Effector memory CD8-positive, alpha-beta T cell (primary cell): ENCODE measurements around the gene RETREG3.
"Not testable (repeated sequence)": the region's sequence is repeated elsewhere in the genome, so short reads cannot be mapped to it uniquely, and the experiment has no call there.

Experiments used
- ATAC-seq: fragments of 150-1000 bp; cut with Tn5 transposase; replicated peaks from 2 replicates; pipeline ENCODE4 v1.10.0; 2021; ENCODE audit warnings: mild to moderate bottlenecking, moderate library complexity
- DNase-seq, 3 experiments: peaks; one replicate each; pipeline ENCODE4 v3.0.0; 2021
- H3K27ac Mint-ChIP-seq, 2 donors: one replicate each; pipeline ENCODE4 v1.8.0; 2022; ENCODE audit warnings: mild to moderate bottlenecking in 2 of 2, mixed read lengths in 2 of 2, moderate library complexity in 2 of 2
- H3K27me3 Mint-ChIP-seq, 2 donors: one replicate each; pipeline ENCODE4 v1.8.0; 2022; ENCODE audit warnings: mixed read lengths in 2 of 2
- H3K36me3 Mint-ChIP-seq: one replicate; pipeline ENCODE4 v1.8.0; 2022; ENCODE audit warnings: mild to moderate bottlenecking, moderate library complexity, mixed read lengths; ENCODE audit not compliant: insufficient read depth
- H3K4me1 Mint-ChIP-seq, 2 donors: one replicate each; pipeline ENCODE4 v1.8.0; 2022; ENCODE audit warnings: low read depth in 2 of 2, mixed read lengths in 2 of 2
- H3K4me3 Mint-ChIP-seq, 2 donors: one replicate each; pipeline ENCODE4 v1.8.0; 2022; ENCODE audit warnings: mild to moderate bottlenecking in 2 of 2, mixed read lengths in 2 of 2, moderate library complexity in 2 of 2
- H3K9me3 Mint-ChIP-seq, 2 donors: one replicate each; pipeline ENCODE4 v1.8.0; 2022; ENCODE audit warnings: mixed read lengths in 2 of 2

The RETREG3 gene

GRCh38 chr17:42545755-42546505 is 63.2 kb downstream of the RETREG3 start:
- not testable (repeated sequence) for ATAC-seq, H3K36me3 Mint-ChIP-seq, H3K9me3 Mint-ChIP-seq, DNase-seq, H3K27ac Mint-ChIP-seq, H3K4me3 Mint-ChIP-seq, H3K27me3 Mint-ChIP-seq
- peaks cover 13 to 19% of the 10 kb centered on the region in 2 donors for H3K4me1 Mint-ChIP-seq

GRCh38 chr17:42544874-42545283 is 64.3 kb downstream of the RETREG3 start:
- Mint-ChIP-seq H3K4me1 (peaks cover 16 to 20% of the 10 kb centered on the region in 2 donors), H3K9me3 (no peaks in the 10 kb centered on the region), H3K36me3 (peaks cover 5% of the 10 kb centered on the region), H3K27me3 (no peaks in the 10 kb centered on the region), H3K4me3 (no peak overlapping the region), H3K27ac (no peak overlapping the region)
- DNase-seq (no peak), ATAC-seq (no peak)

GRCh38 chr17:42543190-42544079 is 65.7 kb downstream of the RETREG3 start:
- no peaks in the 10 kb centered on the region for H3K9me3 Mint-ChIP-seq
- peaks cover 14 to 16% of the 10 kb centered on the region in 2 donors for H3K4me1 Mint-ChIP-seq
- no peak overlapping the region for H3K27ac Mint-ChIP-seq
- no peaks in the 10 kb centered on the region for H3K27me3 Mint-ChIP-seq
- peaks cover 5% of the 10 kb centered on the region for H3K36me3 Mint-ChIP-seq
- no peak overlapping the region for H3K4me3 Mint-ChIP-seq
- DNase-seq (no peak), ATAC-seq (no peak)

GRCh38 chr17:42541041-42541833 is 67.9 kb downstream of the RETREG3 start:
- peak overlapping the region in 1 of 2 donors; percentile 30 for H3K4me3 Mint-ChIP-seq
- peak overlapping the region; percentile 39 to 62 for H3K27ac Mint-ChIP-seq
- no peaks in the 10 kb centered on the region for H3K27me3 Mint-ChIP-seq
- H3K36me3 Mint-ChIP-seq: peaks cover 6% of the 10 kb centered on the region
- H3K9me3 Mint-ChIP-seq: no peaks in the 10 kb centered on the region
- ATAC-seq: peak; percentile 21
- peaks cover 20% of the 10 kb centered on the region in 2 donors for H3K4me1 Mint-ChIP-seq
- DNase-seq: no peak

- peaks cover 11% of the 10 kb centered on the region for H3K36me3 Mint-ChIP-seq
- H3K4me3 Mint-ChIP-seq: peak overlapping the region in 1 of 2 donors; percentile 30
- H3K27ac Mint-ChIP-seq: peak overlapping the region; percentile 39 to 62
- H3K9me3 Mint-ChIP-seq, H3K27me3 Mint-ChIP-seq, DNase-seq, ATAC-seq: not testable (repeated sequence)
- peaks cover 24% of the 10 kb centered on the region in 2 donors for H3K4me1 Mint-ChIP-seq
These were observed 68.6 kb downstream of the RETREG3 start for GRCh38 chr17:42540558-42540957.

- DNase-seq (no peak), ATAC-seq (no peak)
- H3K36me3 Mint-ChIP-seq: peaks cover 12% of the 10 kb centered on the region
- no peaks in the 10 kb centered on the region for H3K9me3 Mint-ChIP-seq
- peaks cover 25% of the 10 kb centered on the region in 2 donors for H3K4me1 Mint-ChIP-seq
- H3K27me3 Mint-ChIP-seq: no peaks in the 10 kb centered on the region
- no peak overlapping the region for H3K27ac Mint-ChIP-seq
- H3K4me3 Mint-ChIP-seq: peak overlapping the region in 1 of 2 donors; percentile 58
These were observed 70.7 kb downstream of the RETREG3 start for GRCh38 chr17:42538482-42538881.

GRCh38 chr17:42537826-42538451 is 71.2 kb downstream of the RETREG3 start:
- Mint-ChIP-seq H3K4me1 (peaks cover 25 to 26% of the 10 kb centered on the region in 2 donors), H3K4me3 (peak overlapping the region; percentile 52 to 58), H3K27ac (no peak overlapping the region), H3K36me3 (peaks cover 12% of the 10 kb centered on the region), H3K27me3 (no peaks in the 10 kb centered on the region), H3K9me3 (no peaks in the 10 kb centered on the region)
- ATAC-seq (no peak), DNase-seq (no peak)

GRCh38 chr17:42537156-42537805 is 71.9 kb downstream of the RETREG3 start:
- H3K36me3 Mint-ChIP-seq: peaks cover 10% of the 10 kb centered on the region
- H3K9me3 Mint-ChIP-seq: no peaks in the 10 kb centered on the region
- peak overlapping the region in 1 of 2 donors; percentile 35 for H3K27ac Mint-ChIP-seq
- no peaks in the 10 kb centered on the region for H3K27me3 Mint-ChIP-seq
- peaks cover 25 to 26% of the 10 kb centered on the region in 2 donors for H3K4me1 Mint-ChIP-seq
- ATAC-seq (no peak), DNase-seq (no peak)
- H3K4me3 Mint-ChIP-seq: peak overlapping the region; percentile 73 to 79

- peak overlapping the region; percentile 79 to 83 for H3K4me3 Mint-ChIP-seq
- H3K27me3 Mint-ChIP-seq: no peaks in the 10 kb centered on the region
- peaks cover 13% of the 10 kb centered on the region for H3K36me3 Mint-ChIP-seq
- peak overlapping the region in 1 of 2 donors; percentile 35 for H3K27ac Mint-ChIP-seq
- no peaks in the 10 kb centered on the region for H3K9me3 Mint-ChIP-seq
- H3K4me1 Mint-ChIP-seq: peaks cover 29 to 30% of the 10 kb centered on the region in 2 donors
- ATAC-seq: peak; percentile 65
- peak; percentile 46 to 49 (median 47) for DNase-seq
These were observed 72.6 kb downstream of the RETREG3 start for GRCh38 chr17:42536372-42537155.

- H3K36me3 Mint-ChIP-seq: peaks cover 15% of the 10 kb centered on the region
- peak within 1 kb of the TSS; percentile 79 to 83 for H3K4me3 Mint-ChIP-seq
- peak within 1 kb of the TSS; percentile 35 to 85 for H3K27ac Mint-ChIP-seq
- no peaks in the 10 kb centered on the region for H3K9me3 Mint-ChIP-seq
- H3K27me3 Mint-ChIP-seq: no peaks in the 10 kb centered on the region
- peaks cover 29 to 30% of the 10 kb centered on the region in 2 donors for H3K4me1 Mint-ChIP-seq
- DNase-seq (peak; percentile 61 to 70 (median 67)), ATAC-seq (peak; percentile 79)
These were observed 73.2 kb downstream of the RETREG3 start, which contains the start of gene NAGLU for GRCh38 chr17:42536048-42536371. Gene NAGLU (plus strand): TSS chr17:42536241. CDS start chr17:42536273, 32 bp downstream.

GRCh38 chr17:42535155-42536047 is 73.8 kb downstream of the RETREG3 start:
- H3K4me1 Mint-ChIP-seq: peaks cover 29 to 32% of the 10 kb centered on the region in 2 donors
- H3K9me3 Mint-ChIP-seq: no peaks in the 10 kb centered on the region
- DNase-seq (no peak), ATAC-seq (peak; percentile 11)
- peak overlapping the region in 1 of 2 donors; percentile 85 for H3K27ac Mint-ChIP-seq
- H3K4me3 Mint-ChIP-seq: peak overlapping the region; percentile 79 to 83
- H3K27me3 Mint-ChIP-seq: no peaks in the 10 kb centered on the region
- H3K36me3 Mint-ChIP-seq: peaks cover 15% of the 10 kb centered on the region
